ENCODE data around the gene KIT. TPM values are rescaled to one million over a fixed set of nuclear protein-coding genes. Genes with fewer than 3 reads are reported as not detected.
A peak's percentile ranks its signal among the peaks of the same experiment; 100 is the strongest.

KIT gene
- not detected in 2 replicates for total RNA-seq (2013; cell fraction: nucleolus; rRNA removed)
- total RNA-seq (2014; rRNA removed) (not detected in 2 replicates), total RNA-seq (2014; rRNA removed; fragmentation: Illumina TruSeq; extraction: Trizol) (not detected in 2 replicates), total RNA-seq (2021) (not detected in 2 replicates), polyA plus RNA-seq (2011; rRNA removed) (0.03 TPM in 2 replicates), polyA plus RNA-seq (2014; fragmentation: Illumina TruSeq; extraction: Trizol) (0.01 TPM in 1 of 2 replicates, not detected in the other), polyA plus RNA-seq (2014; fragmentation: Nextera tagmentation; extraction: Ambion mirVana) (not detected), polyA plus RNA-seq (2014; rRNA removed) (not detected in 2 replicates), polyA plus RNA-seq (2016; fragmentation: Nextera tagmentation; extraction: Ambion mirVana) (not detected), polyA minus RNA-seq (2011; rRNA and poly(A)+ RNA removed) (not detected in 2 replicates), Bru-seq, nascent RNA (percentile 9 among the genes with signal in this experiment), BruChase-seq, experiment 1, labeled RNA remaining after a 6-hour chase (percentile 1 among the genes with signal in this experiment), BruChase-seq, experiment 2, labeled RNA remaining after a 2-hour chase (percentile 6 among the genes with signal in this experiment)
- not detected for polyA plus RNA-seq (2011; ENCODE audit: low read depth)
- polyA plus RNA-seq (2011; cell fraction: cytosol; rRNA removed), result 0.02 TPM in 1 of 2 replicates, not detected in the other
- polyA plus RNA-seq (2011; cell fraction: nucleus; rRNA removed), result 0.03 and 0.04 TPM in 2 replicates
- not detected in 2 replicates for polyA plus RNA-seq (2012)
- not detected in 2 replicates for polyA minus RNA-seq (2011; cell fraction: cytosol; rRNA and poly(A)+ RNA removed)
- polyA minus RNA-seq (2011; cell fraction: nucleus; rRNA and poly(A)+ RNA removed), result not detected in 2 replicates
- long read RNA-seq, experiment 1, result 0 reads
- long read RNA-seq, experiment 2, result 0 reads

DNA sequence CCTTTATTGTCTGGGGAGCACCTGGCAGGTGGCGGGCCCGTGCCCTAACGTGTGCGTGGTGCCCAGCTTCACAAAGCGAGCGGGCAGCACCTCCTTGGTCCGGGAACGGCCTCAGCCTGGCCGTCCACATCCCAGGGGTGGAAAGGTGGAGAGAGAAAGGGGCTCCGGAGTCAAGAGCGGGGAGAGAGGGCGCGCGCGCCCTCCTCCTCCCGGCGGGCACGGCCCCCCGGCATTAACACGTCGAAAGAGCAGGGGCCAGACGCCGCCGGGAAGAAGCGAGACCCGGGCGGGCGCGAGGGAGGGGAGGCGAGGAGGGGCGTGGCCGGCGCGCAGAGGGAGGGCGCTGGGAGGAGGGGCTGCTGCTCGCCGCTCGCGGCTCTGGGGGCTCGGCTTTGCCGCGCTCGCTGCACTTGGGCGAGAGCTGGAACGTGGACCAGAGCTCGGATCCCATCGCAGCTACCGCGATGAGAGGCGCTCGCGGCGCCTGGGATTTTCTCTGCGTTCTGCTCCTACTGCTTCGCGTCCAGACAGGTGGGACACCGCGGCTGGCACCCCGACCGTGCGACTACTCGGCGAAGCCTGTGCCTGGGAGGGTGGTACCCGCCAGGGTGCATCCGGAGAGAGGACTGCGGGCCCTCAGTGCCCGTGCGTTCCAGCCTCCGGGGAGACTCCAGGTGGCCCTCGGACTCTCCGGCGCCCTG lies at the start of gene KIT:
KIT (plus strand) TSS at position 407 of the 701 bp plus-strand sequence; CDS start at position 465, 58 bp downstream.
- 3% methylated on average over 32 of the region's 72 CpGs for WGBS (ENCODE audit: insufficient coverage, insufficient replicate concordance, low lambda C conversion rate, missing lambda C conversion rate)
- peaks cover 13 to 22% of the 10 kb centered on the region in 2 experiments for H3K27me3 ChIP-seq (replicated peaks in 1 of 2; ENCODE audit: control insufficient read depth in 2 of 2, insufficient read depth in 2 of 2, low read length in 1 of 2)
- peak; percentile 84 for TF ChIP-seq SUZ12 (IDR thresholded peaks at IDR 0.05; ENCODE audit: unreplicated experiment)
- TF ChIP-seq HDAC6 (IDR thresholded peaks at IDR 0.05; ENCODE audit: unreplicated experiment), result peak; percentile 24
- TF ChIP-seq, protein P1, sequence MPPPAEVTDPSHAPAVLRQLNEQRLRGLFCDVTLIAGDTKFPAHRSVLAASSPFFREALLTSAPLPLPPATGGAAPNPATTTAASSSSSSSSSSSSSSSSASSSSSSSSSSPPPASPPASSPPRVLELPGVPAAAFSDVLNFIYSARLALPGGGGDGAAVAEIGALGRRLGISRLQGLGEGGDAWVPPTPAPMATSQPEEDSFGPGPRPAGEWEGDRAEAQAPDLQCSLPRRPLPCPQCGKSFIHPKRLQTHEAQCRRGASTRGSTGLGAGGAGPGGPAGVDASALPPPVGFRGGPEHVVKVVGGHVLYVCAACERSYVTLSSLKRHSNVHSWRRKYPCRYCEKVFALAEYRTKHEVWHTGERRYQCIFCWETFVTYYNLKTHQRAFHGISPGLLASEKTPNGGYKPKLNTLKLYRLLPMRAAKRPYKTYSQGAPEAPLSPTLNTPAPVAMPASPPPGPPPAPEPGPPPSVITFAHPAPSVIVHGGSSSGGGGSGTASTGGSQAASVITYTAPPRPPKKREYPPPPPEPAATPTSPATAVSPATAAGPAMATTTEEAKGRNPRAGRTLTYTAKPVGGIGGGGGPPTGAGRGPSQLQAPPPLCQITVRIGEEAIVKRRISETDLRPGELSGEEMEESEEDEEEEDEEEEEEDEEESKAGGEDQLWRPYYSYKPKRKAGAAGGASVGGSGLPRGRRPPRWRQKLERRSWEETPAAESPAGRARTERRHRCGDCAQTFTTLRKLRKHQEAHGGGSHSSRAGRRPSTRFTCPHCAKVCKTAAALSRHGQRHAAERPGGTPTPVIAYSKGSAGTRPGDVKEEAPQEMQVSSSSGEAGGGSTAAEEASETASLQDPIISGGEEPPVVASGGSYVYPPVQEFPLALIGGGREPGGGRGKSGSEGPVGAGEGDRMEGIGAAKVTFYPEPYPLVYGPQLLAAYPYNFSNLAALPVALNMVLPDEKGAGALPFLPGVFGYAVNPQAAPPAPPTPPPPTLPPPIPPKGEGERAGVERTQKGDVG (CRISPR knock-in tag; IDR thresholded peaks at IDR 0.05), result no peak
- TF ChIP-seq CREM (IDR thresholded peaks at IDR 0.05; ENCODE audit: low read depth), result no peak
- no peak within 1 kb of the TSS for H3K27ac ChIP-seq (ENCODE audit: control insufficient read depth, insufficient read depth)
- no peaks in the 10 kb centered on the region for H3K9me3 ChIP-seq (replicated peaks; ENCODE audit: control insufficient read depth, insufficient read depth, low read length)
- H3K36me3 ChIP-seq (ENCODE audit: control insufficient read depth in 2 of 2, insufficient read depth in 2 of 2, low read length in 1 of 2), result no peaks in the 10 kb centered on the region
- ChIA-PET CTCF (no interaction called here), RAD21 (ENCODE audit: unreplicated experiment) (no interaction called here), SMC1A (ENCODE audit: uncharacterized antibody, unreplicated experiment) (no interaction called here), POLR2A (interaction anchor here (0.5 kb wide), 1 partner anchor 1984 kb away, joined by 4 read pairs; no protein-coding TSS in a partner anchor)
- H3K4me2 ChIP-seq (ENCODE audit: control insufficient read depth, insufficient read depth), result peak within 1 kb of the TSS; percentile 62
- no TSS peak for BruUV-seq (replicated peaks)
- no peak for DNase-seq (ENCODE audit: low read depth, low spot score)
- intact Hi-C loops (cut with micrococcal nuclease; ENCODE audit: unreplicated experiment), result no loop called here
- H3K4me3 ChIP-seq, result peak within 1 kb of the TSS; percentile 16; the same call in 1 of the 2 replicates
- in situ Hi-C loops (cut with MboI), result no loop called here
- no peaks in the 10 kb centered on the region for H3K4me1 ChIP-seq (ENCODE audit: control insufficient read depth, insufficient read depth, low read length)
- no peaks in the 10 kb centered on the region for H3K79me2 ChIP-seq (ENCODE audit: control insufficient read depth, insufficient read depth, low read length)
- no peaks in the 10 kb centered on the region for H4K20me1 ChIP-seq (ENCODE audit: control insufficient read depth, insufficient read depth)
- no peak within 1 kb of the TSS for H3K9ac ChIP-seq (ENCODE audit: control insufficient read depth, insufficient read depth, low read length)
- no peak for ATAC-seq
- peak within 1 kb of the TSS; percentile 29; the same call in 1 of the 2 replicates for H2AFZ ChIP-seq (ENCODE audit: control insufficient read depth, low read depth, low read length)
- no peak for FAIRE-seq

Data from GM12878 (cell line).